H9 (cell line): ENCODE data around the gene SMCO4. TPM values are rescaled to one million over a fixed set of nuclear protein-coding genes. Genes with fewer than 3 reads are reported as not detected.

ENCODE experiments used
- DNase-seq: peaks from one replicate; pipeline ENCODE4 v3.0.0-alpha.2; 2017
- H2AFZ ChIP-seq: one replicate; pipeline ENCODE4 v1.6.1; 2013; ENCODE audit warnings: mild to moderate bottlenecking, low read length, control low read depth, moderate library complexity
- H2AK5ac ChIP-seq: 2 replicates; pipeline ENCODE4 v1.6.1; 2013; ENCODE audit warnings: low read length, control low read depth, mixed read lengths; ENCODE audit not compliant: insufficient read length
- H2BK120ac ChIP-seq: one replicate; pipeline ENCODE4 v1.6.1; 2013; ENCODE audit warnings: low read depth, mild to moderate bottlenecking, low read length, control low read depth, inconsistent platforms; ENCODE audit not compliant: poor library complexity, severe bottlenecking
- H2BK12ac ChIP-seq: 2 replicates; pipeline ENCODE4 v1.6.1; 2013; ENCODE audit warnings: low read length, control low read depth, mixed read lengths, low read depth; ENCODE audit not compliant: insufficient read length
- H2BK15ac ChIP-seq: 2 replicates; pipeline ENCODE4 v1.6.1; 2013; ENCODE audit warnings: low read depth, low read length, control low read depth
- H2BK20ac ChIP-seq: one replicate; pipeline ENCODE4 v1.6.1; 2013; ENCODE audit warnings: low read depth, mild to moderate bottlenecking, low read length, control low read depth, inconsistent platforms; ENCODE audit not compliant: poor library complexity, severe bottlenecking
- H2BK5ac ChIP-seq: 2 replicates; pipeline ENCODE4 v1.6.1; 2013; ENCODE audit warnings: low read length, control low read depth, mixed read lengths; ENCODE audit not compliant: insufficient read length
- H3K14ac ChIP-seq: 2 replicates; pipeline ENCODE4 v1.6.1; 2013; ENCODE audit warnings: low read length, control low read depth; ENCODE audit not compliant: insufficient read depth
- H3K18ac ChIP-seq: 2 replicates; pipeline ENCODE4 v1.6.1; 2013; ENCODE audit warnings: low read depth, mild to moderate bottlenecking, mixed read lengths, low read length, control low read depth; ENCODE audit not compliant: insufficient read length
- H3K23ac ChIP-seq: 2 replicates; pipeline ENCODE4 v1.6.1; 2013; ENCODE audit warnings: low read length, control low read depth, mixed read lengths, low read depth; ENCODE audit not compliant: insufficient read length
- H3K23me2 ChIP-seq: 2 replicates; pipeline ENCODE4 v1.6.1; 2013; ENCODE audit warnings: low read depth, mild to moderate bottlenecking, mixed read lengths, low read length, control low read depth; ENCODE audit not compliant: insufficient read length, poor library complexity, severe bottlenecking
- H3K27ac ChIP-seq: 2 replicates; pipeline ENCODE4 v1.5.1; 2013; ENCODE audit warnings: low read length, control low read depth, mixed read lengths, low read depth; ENCODE audit not compliant: insufficient read length
- H3K27me3 ChIP-seq: 2 replicates; pipeline ENCODE4 v1.6.1; 2013; ENCODE audit warnings: low read length, control low read depth, inconsistent platforms; ENCODE audit not compliant: insufficient read depth
- H3K4ac ChIP-seq: 2 replicates; pipeline ENCODE4 v1.6.1; 2013; ENCODE audit warnings: low read depth, mild to moderate bottlenecking, control low read depth, inconsistent platforms, low read length, moderate library complexity
- H3K4me1 ChIP-seq: 2 replicates; pipeline ENCODE4 v1.6.1; 2013; ENCODE audit warnings: low read length, control low read depth, inconsistent platforms; ENCODE audit not compliant: insufficient read depth
- H3K4me2 ChIP-seq: 2 replicates; pipeline ENCODE4 v1.6.1; 2013; ENCODE audit warnings: low read length, control low read depth, mixed read lengths; ENCODE audit not compliant: insufficient read length, insufficient read depth
- H3K56ac ChIP-seq: 2 replicates; pipeline ENCODE4 v1.6.1; 2013; ENCODE audit warnings: low read depth, mild to moderate bottlenecking, mixed read lengths, low read length, control low read depth; ENCODE audit not compliant: insufficient read length
- H3K79me1 ChIP-seq: 2 replicates; pipeline ENCODE4 v1.6.1; 2013; ENCODE audit warnings: low read depth, mild to moderate bottlenecking, moderate library complexity, low read length, control low read depth, inconsistent platforms; ENCODE audit not compliant: insufficient read depth, poor library complexity, severe bottlenecking
- H3K79me2 ChIP-seq: 2 replicates; pipeline ENCODE4 v1.6.1; 2013; ENCODE audit warnings: low read length, control low read depth, inconsistent platforms; ENCODE audit not compliant: insufficient read depth
- H3K9ac ChIP-seq: 2 replicates; pipeline ENCODE4 v1.6.1; 2013; ENCODE audit warnings: low read length, control low read depth, mixed read lengths; ENCODE audit not compliant: insufficient read length; ENCODE audit errors: extremely low read depth
- H3K9me3 ChIP-seq: one replicate; pipeline ENCODE4 v1.6.1; 2013; ENCODE audit warnings: low read depth, low read length, inconsistent platforms; ENCODE audit not compliant: control insufficient read depth
- H3T11ph ChIP-seq: one replicate; pipeline ENCODE4 v1.6.1; 2013; ENCODE audit warnings: mild to moderate bottlenecking, low read length, control low read depth, inconsistent platforms
- H4K20me1 ChIP-seq: one replicate; pipeline ENCODE4 v1.6.1; 2013; ENCODE audit not compliant: control insufficient read depth, insufficient read length, insufficient read depth
- H4K5ac ChIP-seq: 2 replicates; pipeline ENCODE4 v1.6.1; 2013; ENCODE audit warnings: low read depth, mild to moderate bottlenecking, mixed read lengths, low read length, control low read depth; ENCODE audit not compliant: insufficient read length
- H4K8ac ChIP-seq: replicated peaks from 2 replicates; pipeline ENCODE4 v1.6.1; 2013; ENCODE audit warnings: low read length, control low read depth, mixed read lengths, low read depth; ENCODE audit not compliant: insufficient read length
- H4K91ac ChIP-seq: 2 replicates; pipeline ENCODE4 v1.6.1; 2013; ENCODE audit warnings: low read depth, mild to moderate bottlenecking, moderate library complexity, mixed read lengths, low read length, control low read depth; ENCODE audit not compliant: insufficient read length
- H3K27ac Mint-ChIP-seq, 3 experiments: 2 replicates in 2 of 3; 3 replicates in 1 of 3; pipeline ENCODE4 v1.8.0; 2020 to 2021; ENCODE audit warnings: mixed read lengths in 3 of 3, mild to moderate bottlenecking in 1 of 3, moderate library complexity in 1 of 3
- H3K27me3 Mint-ChIP-seq: 2 replicates; pipeline ENCODE4 v1.8.0; 2021; ENCODE audit warnings: low read depth, mild to moderate bottlenecking, moderate library complexity, mixed read lengths
- H3K36me3 Mint-ChIP-seq, 3 experiments: 2 replicates in 2 of 3; 3 replicates in 1 of 3; pipeline ENCODE4 v1.8.0; 2020 to 2021; ENCODE audit warnings: low read depth in 3 of 3, mixed read lengths in 3 of 3; ENCODE audit not compliant: insufficient read depth in 1 of 3
- H3K4me1 Mint-ChIP-seq, 2 experiments: 2 replicates each; pipeline ENCODE4 v1.8.0; 2020; ENCODE audit warnings: mixed read lengths in 2 of 2
- H3K4me3 Mint-ChIP-seq, 2 experiments: 2 replicates in 1 of 2; 3 replicates in 1 of 2; pipeline ENCODE4 v1.8.0; 2020 to 2021; ENCODE audit warnings: mild to moderate bottlenecking in 2 of 2, mixed read lengths in 2 of 2, moderate library complexity in 1 of 2
- H3K9me3 Mint-ChIP-seq, 2 experiments: 2 replicates in 1 of 2; 3 replicates in 1 of 2; pipeline ENCODE4 v1.8.0; 2020; ENCODE audit warnings: mild to moderate bottlenecking in 2 of 2, mixed read lengths in 2 of 2, moderate library complexity in 1 of 2
- WGBS: extraction: QIAGEN DNeasy Blood & Tissue Kit; methylation state at CpG from one replicate; pipeline ENCODE4 v1.1.7; 2013; ENCODE audit warnings: missing lambda C conversion rate, low lambda C conversion rate, mixed read lengths; ENCODE audit not compliant: insufficient read length; ENCODE audit errors: extremely low coverage; 5-methylcytosine and 5-hydroxymethylcytosine counted together
- total RNA-seq: library from RNA; stranded (reverse); gene quantifications from 2 replicates; pipeline ENCODE4 v1.2.1, GENCODE V29; 2021
- TF ChIP-seq, protein P1 (sequence below): fragments of 200-600 bp; sonication (generic); conservative IDR thresholded peaks from 3 replicates; pipeline ENCODE4 v1.8.0; 2021; ENCODE audit warnings: antibody characterized with exemption, mild to moderate bottlenecking

SMCO4 gene
- total RNA-seq, 1 experiment from 2014 or later = 35.6 TPM

DNA sequence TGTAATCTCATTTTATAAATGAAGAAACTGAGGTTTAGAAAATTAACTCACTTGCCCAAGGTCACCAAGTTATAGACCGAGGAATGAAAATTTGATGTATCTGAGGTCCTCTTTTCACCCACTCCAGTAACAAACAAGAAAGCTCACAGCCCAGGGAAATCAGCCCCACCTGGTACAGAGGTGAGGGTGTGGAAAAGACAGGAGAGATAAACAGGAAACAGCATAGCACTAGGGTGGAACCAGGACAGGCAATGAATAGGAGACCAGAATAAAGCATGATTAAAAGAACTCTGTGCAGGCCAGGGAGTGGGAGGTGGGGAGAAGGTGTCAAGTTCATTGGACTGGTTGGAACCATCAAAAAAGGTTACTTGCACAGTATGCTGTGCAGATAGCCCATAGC is 46.2 kb upstream of the SMCO4 start:
- Histone ChIP-seq H2BK15ac (no peak overlapping the region), H3K4ac (no peak overlapping the region), H3K14ac (no peak overlapping the region), H2AK5ac (no peak overlapping the region), H4K20me1 (no peaks in the 10 kb centered on the region), H3K79me1 (no peaks in the 10 kb centered on the region), H2AFZ (no peak overlapping the region), H4K5ac (no peak overlapping the region), H3K79me2 (no peaks in the 10 kb centered on the region), H4K91ac (no peak overlapping the region), H4K8ac (no peak overlapping the region), H2BK5ac (no peak overlapping the region), H3K9ac (no peak overlapping the region), H3K9me3 (no peaks in the 10 kb centered on the region), H3K4me2 (no peak overlapping the region), H3K23ac (no peak overlapping the region), H3K18ac (no peak overlapping the region), H3K4me1 (no peaks in the 10 kb centered on the region), H2BK12ac (no peak overlapping the region), H3T11ph (no peak overlapping the region), H3K23me2 (no peaks in the 10 kb centered on the region), H2BK20ac (no peak overlapping the region), H3K27ac (no peak overlapping the region), H3K56ac (no peak overlapping the region), H2BK120ac (no peak overlapping the region), H3K27me3 (no peaks in the 10 kb centered on the region)
- H3K4me3 Mint-ChIP-seq = no peak overlapping the region
- TF ChIP-seq, protein P1, sequence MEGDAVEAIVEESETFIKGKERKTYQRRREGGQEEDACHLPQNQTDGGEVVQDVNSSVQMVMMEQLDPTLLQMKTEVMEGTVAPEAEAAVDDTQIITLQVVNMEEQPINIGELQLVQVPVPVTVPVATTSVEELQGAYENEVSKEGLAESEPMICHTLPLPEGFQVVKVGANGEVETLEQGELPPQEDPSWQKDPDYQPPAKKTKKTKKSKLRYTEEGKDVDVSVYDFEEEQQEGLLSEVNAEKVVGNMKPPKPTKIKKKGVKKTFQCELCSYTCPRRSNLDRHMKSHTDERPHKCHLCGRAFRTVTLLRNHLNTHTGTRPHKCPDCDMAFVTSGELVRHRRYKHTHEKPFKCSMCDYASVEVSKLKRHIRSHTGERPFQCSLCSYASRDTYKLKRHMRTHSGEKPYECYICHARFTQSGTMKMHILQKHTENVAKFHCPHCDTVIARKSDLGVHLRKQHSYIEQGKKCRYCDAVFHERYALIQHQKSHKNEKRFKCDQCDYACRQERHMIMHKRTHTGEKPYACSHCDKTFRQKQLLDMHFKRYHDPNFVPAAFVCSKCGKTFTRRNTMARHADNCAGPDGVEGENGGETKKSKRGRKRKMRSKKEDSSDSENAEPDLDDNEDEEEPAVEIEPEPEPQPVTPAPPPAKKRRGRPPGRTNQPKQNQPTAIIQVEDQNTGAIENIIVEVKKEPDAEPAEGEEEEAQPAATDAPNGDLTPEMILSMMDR = no peak
- no CpG with 5 or more reads among the region's 1 CpG for WGBS
- H3K27ac Mint-ChIP-seq = no peak overlapping the region; a peak in 1 of 7 replicates
- no peak for DNase-seq
- no peaks in the 10 kb centered on the region for H3K4me1 Mint-ChIP-seq
- H3K9me3 Mint-ChIP-seq = no peaks in the 10 kb centered on the region
- no peaks in the 10 kb centered on the region for H3K36me3 Mint-ChIP-seq
- H3K27me3 Mint-ChIP-seq = peaks cover 1% of the 10 kb centered on the region; the same call in 1 of the 2 replicates
